IPS-NIHi7 (cell line): Measurements from ENCODE around the gene CMIP.
A peak's percentile ranks its signal among the peaks of the same experiment; 100 is the strongest.

Source experiments
- DNase-seq: peaks from one replicate; pipeline ENCODE4 v3.0.0; 2012; ENCODE audit warnings: mixed read lengths; ENCODE audit errors: extremely low spot score

The CMIP gene

GRCh38 chr16:81446907-81447268 lies 2.3 kb downstream of the CMIP start:
- DNase-seq: no peak

- no peak for DNase-seq
These were observed 2.9 kb downstream of the CMIP start for GRCh38 chr16:81447383-81448101.

- no peak for DNase-seq
These were observed 3.8 kb downstream of the CMIP start for GRCh38 chr16:81448154-81449131.

GRCh38 chr16:81449241-81449640 lies 4.6 kb downstream of the CMIP start:
- no peak for DNase-seq

GRCh38 chr16:81449899-81450608 lies 5.4 kb downstream of the CMIP start:
- no peak for DNase-seq

- DNase-seq: no peak
These were observed 6.3 kb downstream of the CMIP start for GRCh38 chr16:81450783-81451491.

GRCh38 chr16:81451753-81452680 lies 7.4 kb downstream of the CMIP start:
- no peak for DNase-seq

- no peak for DNase-seq
These were observed 8.6 kb downstream of the CMIP start for GRCh38 chr16:81453091-81453728.

GRCh38 chr16:81454044-81454443 lies 9.4 kb downstream of the CMIP start:
- DNase-seq: no peak

GRCh38 chr16:81455006-81455405 lies 10.4 kb downstream of the CMIP start:
- DNase-seq: no peak

- no peak for DNase-seq
These were observed 11.3 kb downstream of the CMIP start for GRCh38 chr16:81455720-81456494.

- DNase-seq: no peak
These were observed 12.1 kb downstream of the CMIP start for GRCh38 chr16:81456523-81457325.

GRCh38 chr16:81457326-81458133 lies 12.9 kb downstream of the CMIP start:
- DNase-seq: peak; percentile 71

GRCh38 chr16:81458149-81458669 lies 13.6 kb downstream of the CMIP start:
- DNase-seq: no peak

- DNase-seq: no peak
These were observed 14.4 kb downstream of the CMIP start for GRCh38 chr16:81458827-81459598.

- no peak for DNase-seq
These were observed 15.5 kb downstream of the CMIP start for GRCh38 chr16:81460075-81460474.
